Keratinocyte (primary cell): ENCODE results near the gene GPR26. TPM values are rescaled to one million over a fixed set of nuclear protein-coding genes. Genes with fewer than 3 reads are reported as not detected.

ENCODE experiments used
- DNase-seq: peaks from one replicate; pipeline ENCODE4 v3.0.0-alpha.2; 2011; ENCODE audit warnings: low read depth, missing footprints, low spot score
- FAIRE-seq: peaks from 2 replicates; lab custom pipeline; 2011; peaks lifted over from hg19 to GRCh38; lab: Jason Lieb, UNC
- H2AFZ ChIP-seq: 2 replicates; pipeline ENCODE4 v1.6.0; 2012; ENCODE audit warnings: low read length, control low read depth, inconsistent platforms; ENCODE audit not compliant: control insufficient read depth
- H3K27ac ChIP-seq: 2 replicates; pipeline ENCODE4 v1.5.1; 2011; ENCODE audit warnings: low read length; ENCODE audit not compliant: control insufficient read depth, insufficient read depth
- H3K27me3 ChIP-seq: 3 replicates; pipeline ENCODE4 v1.6.0; 2011; ENCODE audit warnings: low read length; ENCODE audit not compliant: control insufficient read depth, insufficient read depth; ENCODE audit errors: extremely low read depth
- H3K36me3 ChIP-seq, 2 experiments: 2 replicates in 1 of 2; 3 replicates in 1 of 2; pipeline ENCODE4 v1.5.1; 2011; ENCODE audit warnings: low read length in 2 of 2, mild to moderate bottlenecking in 1 of 2; ENCODE audit not compliant: control insufficient read depth in 2 of 2, insufficient read depth in 2 of 2; ENCODE audit errors: extremely low read depth in 1 of 2
- H3K4me1 ChIP-seq: 3 replicates; pipeline ENCODE4 v1.5.1; 2011; ENCODE audit warnings: low read length; ENCODE audit not compliant: control insufficient read depth, insufficient read depth; ENCODE audit errors: extremely low read depth
- H3K4me2 ChIP-seq: 3 replicates; pipeline ENCODE4 v1.6.0; 2011; ENCODE audit warnings: low read depth, low read length; ENCODE audit not compliant: control insufficient read depth, insufficient read depth; ENCODE audit errors: extremely low read depth
- H3K4me3 ChIP-seq, 3 experiments: fragments of 200-600 bp in 1 of 3; sonication (generic) in 1 of 3; 2 replicates in 2 of 3; 3 replicates in 1 of 3; pipeline ENCODE4 v1.5.1; 2011 to 2016; ENCODE audit warnings: low read length in 3 of 3, mild to moderate bottlenecking in 3 of 3, control low read depth in 2 of 3, inconsistent platforms in 1 of 3, low read depth in 1 of 3, mixed read lengths in 1 of 3, mixed run types in 1 of 3, moderate library complexity in 1 of 3; ENCODE audit not compliant: control insufficient read depth in 2 of 3, insufficient read depth in 2 of 3; ENCODE audit errors: extremely low read depth in 1 of 3
- H3K79me2 ChIP-seq: 2 replicates; pipeline ENCODE4 v1.6.0; 2012; ENCODE audit warnings: low read length; ENCODE audit not compliant: control insufficient read depth, insufficient read depth
- H3K9ac ChIP-seq: 3 replicates; pipeline ENCODE4 v1.6.0; 2011; ENCODE audit warnings: low read length; ENCODE audit not compliant: control insufficient read depth, insufficient read depth; ENCODE audit errors: extremely low read depth
- H3K9me1 ChIP-seq: 3 replicates; pipeline ENCODE4 v1.6.0; 2011; ENCODE audit warnings: low read length; ENCODE audit not compliant: control insufficient read depth, insufficient read depth; ENCODE audit errors: extremely low read depth
- H3K9me3 ChIP-seq: 2 replicates; pipeline ENCODE4 v1.5.1; 2012; ENCODE audit warnings: low read depth, low read length; ENCODE audit not compliant: control insufficient read depth
- H4K20me1 ChIP-seq: 3 replicates; pipeline ENCODE4 v1.6.0; 2011; ENCODE audit warnings: low read length; ENCODE audit not compliant: control insufficient read depth, insufficient read depth; ENCODE audit errors: extremely low read depth
- EZH2 ChIP-seq: IDR thresholded peaks from one replicate; pipeline ENCODE4 v1.6.1; 2012; ENCODE audit warnings: inconsistent platforms, mild to moderate bottlenecking, low read length, moderate library complexity
- dilution Hi-C: fragments of 300-500 bp; cut with MboI; formaldehyde crosslinking; loops from one replicate; pipeline ENCODE4 v1.7.0; 2020; ENCODE audit warnings: low sequenced_read_pairs; ENCODE audit not compliant: extremely low pct_ligation_motif_present
- polyA plus RNA-seq, 5 experiments: library from polyadenylated mRNA; depleted of rRNA in 3 of 5; stranded (reverse) in 3 of 5; stranded (forward) in 1 of 5; unstranded in 1 of 5; fragments of >200 nt; gene quantifications; 1 replicate in 1 of 5; 2 replicates in 3 of 5; 3 replicates in 1 of 5; pipeline versions ENCODE4 v1.2.1 to v1.2.3, GENCODE V29; 2011 to 2012; ENCODE audit warnings: missing spikeins in 2 of 5, low read depth in 1 of 5, low replicate concordance in 1 of 5
- TF ChIP-seq, protein P1 (sequence below), 3 experiments: IDR thresholded peaks in 1 of 3; conservative IDR thresholded peaks in 1 of 3; optimal IDR thresholded peaks in 1 of 3; 2 replicates in 2 of 3; 3 replicates in 1 of 3; pipeline versions ENCODE3 to v1.5.1; 2011; ENCODE audit warnings: low read length in 3 of 3, mild to moderate bottlenecking in 3 of 3, moderate library complexity in 2 of 3, control low read depth in 1 of 3, inconsistent platforms in 1 of 3; ENCODE audit not compliant: insufficient read depth in 2 of 3; ENCODE audit errors: extremely low read depth in 1 of 3

The GPR26 gene
- polyA plus RNA-seq, 1 donor (not counting 4 experiments of a cell fraction or from before 2014, with no cell fraction given): not detected

DNA sequence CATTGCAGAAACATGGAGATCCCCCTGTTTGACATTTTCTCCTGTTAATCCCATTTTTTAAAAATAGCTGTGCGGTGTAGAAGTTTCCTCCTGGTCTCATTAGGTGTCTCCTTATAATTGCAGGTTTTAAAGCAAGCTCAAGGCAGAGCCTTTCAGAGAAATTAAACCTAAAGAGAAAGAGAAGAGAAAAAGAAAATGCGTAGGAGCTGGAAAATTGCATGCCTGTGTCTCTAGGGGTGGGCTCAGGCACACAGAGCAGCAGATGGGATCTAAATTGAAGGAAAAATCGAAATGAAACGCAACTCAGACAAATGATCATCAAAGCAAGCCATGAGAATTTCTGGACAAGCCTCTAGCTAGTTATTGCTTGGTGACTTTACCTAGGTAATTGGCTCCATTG lies 40.1 kb downstream of the GPR26 start:
- FAIRE-seq: no peak
- no peaks in the 10 kb centered on the region for H3K9me3 ChIP-seq

DNA sequence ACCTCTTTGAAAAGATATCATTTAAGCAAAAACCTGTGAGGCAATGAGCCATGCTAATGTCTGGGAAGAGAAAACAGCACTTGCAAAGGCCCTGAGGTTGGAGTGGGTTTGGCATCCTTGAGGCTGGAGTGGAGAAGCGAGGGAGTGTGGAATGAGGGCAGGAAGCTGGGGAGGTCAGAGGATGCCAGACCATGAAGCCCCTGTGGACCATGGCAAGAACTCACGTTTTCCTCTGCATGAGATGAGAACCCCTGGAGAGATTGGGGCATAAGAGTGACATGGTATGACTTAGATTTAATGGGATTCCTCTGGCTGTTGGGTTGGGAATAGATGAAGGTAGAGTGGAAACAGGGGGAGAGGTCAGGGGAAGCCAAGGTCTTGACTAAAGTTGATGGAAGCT lies 49.4 kb downstream of the GPR26 start:
- Histone ChIP-seq H3K4me1 (no peaks in the 10 kb centered on the region), H3K27me3 (no peaks in the 10 kb centered on the region), H3K9me3 (no peaks in the 10 kb centered on the region), H3K27ac (no peak overlapping the region), H4K20me1 (no peaks in the 10 kb centered on the region), H3K9me1 (no peaks in the 10 kb centered on the region), H3K36me3 (no peaks in the 10 kb centered on the region), H3K79me2 (no peaks in the 10 kb centered on the region), H3K4me3 (no peak overlapping the region), H2AFZ (no peak overlapping the region), H3K4me2 (no peak overlapping the region), H3K9ac (no peak overlapping the region)
- DNase-seq: no peak
- TF ChIP-seq, protein P1, sequence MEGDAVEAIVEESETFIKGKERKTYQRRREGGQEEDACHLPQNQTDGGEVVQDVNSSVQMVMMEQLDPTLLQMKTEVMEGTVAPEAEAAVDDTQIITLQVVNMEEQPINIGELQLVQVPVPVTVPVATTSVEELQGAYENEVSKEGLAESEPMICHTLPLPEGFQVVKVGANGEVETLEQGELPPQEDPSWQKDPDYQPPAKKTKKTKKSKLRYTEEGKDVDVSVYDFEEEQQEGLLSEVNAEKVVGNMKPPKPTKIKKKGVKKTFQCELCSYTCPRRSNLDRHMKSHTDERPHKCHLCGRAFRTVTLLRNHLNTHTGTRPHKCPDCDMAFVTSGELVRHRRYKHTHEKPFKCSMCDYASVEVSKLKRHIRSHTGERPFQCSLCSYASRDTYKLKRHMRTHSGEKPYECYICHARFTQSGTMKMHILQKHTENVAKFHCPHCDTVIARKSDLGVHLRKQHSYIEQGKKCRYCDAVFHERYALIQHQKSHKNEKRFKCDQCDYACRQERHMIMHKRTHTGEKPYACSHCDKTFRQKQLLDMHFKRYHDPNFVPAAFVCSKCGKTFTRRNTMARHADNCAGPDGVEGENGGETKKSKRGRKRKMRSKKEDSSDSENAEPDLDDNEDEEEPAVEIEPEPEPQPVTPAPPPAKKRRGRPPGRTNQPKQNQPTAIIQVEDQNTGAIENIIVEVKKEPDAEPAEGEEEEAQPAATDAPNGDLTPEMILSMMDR (optimal IDR thresholded peaks at IDR 0.05 in 1 of 3, IDR thresholded peaks at IDR 0.05 in 1 of 3, conservative IDR thresholded peaks at IDR 0.05 in 1 of 3; ENCODE audit: extremely low read depth in 1 of 3, insufficient read depth in 2 of 3, low read length in 3 of 3): no peak
- no peak for TF ChIP-seq EZH2
- FAIRE-seq: no peak
- dilution Hi-C loops: no loop called here

More for the DNA sequence above, 40.1 kb downstream of the GPR26 start:
- H3K36me3 ChIP-seq: no peaks in the 10 kb centered on the region
- no peaks in the 10 kb centered on the region for H3K27me3 ChIP-seq
- H3K4me1 ChIP-seq: no peaks in the 10 kb centered on the region
- H3K27ac ChIP-seq: no peak overlapping the region
- H3K9me1 ChIP-seq: no peaks in the 10 kb centered on the region
- TF ChIP-seq, protein P1 (optimal IDR thresholded peaks at IDR 0.05 in 1 of 3, IDR thresholded peaks at IDR 0.05 in 1 of 3, conservative IDR thresholded peaks at IDR 0.05 in 1 of 3; ENCODE audit: extremely low read depth in 1 of 3, insufficient read depth in 2 of 3, low read length in 3 of 3): no peak
- no peak for TF ChIP-seq EZH2
- H3K9ac ChIP-seq: no peak overlapping the region
- dilution Hi-C loops: no loop called here
- no peaks in the 10 kb centered on the region for H3K79me2 ChIP-seq
- no peak overlapping the region for H3K4me3 ChIP-seq
- no peak for DNase-seq
- H4K20me1 ChIP-seq: no peaks in the 10 kb centered on the region
- no peak overlapping the region for H2AFZ ChIP-seq
- no peak overlapping the region for H3K4me2 ChIP-seq
